ENCODE data around the gene UBE2H.

Gene UBE2H

DNA sequence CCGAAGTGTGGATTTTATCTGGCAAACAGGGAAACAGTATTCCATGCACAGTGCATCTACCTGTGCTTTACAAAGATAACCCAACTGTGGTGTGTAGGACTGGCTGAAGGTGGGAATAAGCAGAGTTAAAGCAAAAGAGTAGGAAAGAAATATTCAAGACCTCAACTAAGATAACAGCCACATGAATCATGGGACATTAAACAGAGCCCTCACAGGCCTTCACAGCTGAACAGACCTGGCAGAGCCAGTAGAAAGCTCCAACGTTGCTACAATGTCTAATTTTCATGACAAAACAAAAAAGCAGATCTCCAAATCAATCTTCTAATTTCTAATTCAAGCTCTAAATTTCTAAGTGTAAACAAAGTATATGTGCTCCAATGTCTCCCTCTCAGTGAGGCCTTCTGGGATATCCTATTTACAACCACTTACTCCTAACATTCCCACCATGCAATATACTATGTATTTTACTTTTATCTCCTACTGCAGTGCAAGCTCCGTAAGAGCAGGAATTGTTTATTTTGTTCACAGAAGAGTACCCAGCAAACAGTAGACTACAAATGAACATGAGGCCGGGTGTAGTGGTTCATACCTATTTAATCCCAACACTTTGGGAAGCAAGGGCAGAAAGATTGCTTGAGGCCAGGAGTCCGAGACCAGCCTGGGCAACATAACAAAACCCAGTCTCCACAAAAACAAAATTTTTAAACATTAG is 63.5 kb downstream of the UBE2H start:
- H3K4me3 ChIP-seq (ENCODE audit: control insufficient read depth, low read depth, low read length): no peak overlapping the region
- TF ChIP-seq, protein P1, sequence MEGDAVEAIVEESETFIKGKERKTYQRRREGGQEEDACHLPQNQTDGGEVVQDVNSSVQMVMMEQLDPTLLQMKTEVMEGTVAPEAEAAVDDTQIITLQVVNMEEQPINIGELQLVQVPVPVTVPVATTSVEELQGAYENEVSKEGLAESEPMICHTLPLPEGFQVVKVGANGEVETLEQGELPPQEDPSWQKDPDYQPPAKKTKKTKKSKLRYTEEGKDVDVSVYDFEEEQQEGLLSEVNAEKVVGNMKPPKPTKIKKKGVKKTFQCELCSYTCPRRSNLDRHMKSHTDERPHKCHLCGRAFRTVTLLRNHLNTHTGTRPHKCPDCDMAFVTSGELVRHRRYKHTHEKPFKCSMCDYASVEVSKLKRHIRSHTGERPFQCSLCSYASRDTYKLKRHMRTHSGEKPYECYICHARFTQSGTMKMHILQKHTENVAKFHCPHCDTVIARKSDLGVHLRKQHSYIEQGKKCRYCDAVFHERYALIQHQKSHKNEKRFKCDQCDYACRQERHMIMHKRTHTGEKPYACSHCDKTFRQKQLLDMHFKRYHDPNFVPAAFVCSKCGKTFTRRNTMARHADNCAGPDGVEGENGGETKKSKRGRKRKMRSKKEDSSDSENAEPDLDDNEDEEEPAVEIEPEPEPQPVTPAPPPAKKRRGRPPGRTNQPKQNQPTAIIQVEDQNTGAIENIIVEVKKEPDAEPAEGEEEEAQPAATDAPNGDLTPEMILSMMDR (conservative IDR thresholded peaks at IDR 0.05; ENCODE audit: control insufficient read depth, insufficient read depth, low read depth, low read length): no peak
- DNase-seq (ENCODE audit: low read depth): no peak

DNA sequence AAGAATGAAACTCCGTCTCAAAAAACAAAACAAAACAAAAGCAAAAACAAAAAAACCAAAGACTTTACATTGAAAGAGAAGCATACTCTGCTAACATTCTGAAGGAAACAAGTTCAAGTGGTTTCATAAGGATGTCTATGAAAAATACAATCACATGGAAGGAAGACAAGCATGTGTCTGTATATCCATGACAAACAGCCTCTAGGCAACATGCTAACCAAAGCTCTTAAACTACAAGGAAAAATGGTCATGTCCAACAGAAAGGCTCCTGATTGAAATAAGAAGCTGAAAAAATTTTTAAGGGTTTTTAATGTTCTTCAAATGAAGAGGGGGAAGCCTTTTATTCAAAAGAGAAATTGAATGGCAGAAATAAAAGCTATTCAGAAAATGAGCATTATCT is 64.9 kb downstream of the UBE2H start:
- no peak for DNase-seq (ENCODE audit: low read depth)
- TF ChIP-seq, protein P1 (conservative IDR thresholded peaks at IDR 0.05; ENCODE audit: control insufficient read depth, insufficient read depth, low read depth, low read length): no peak
- no peak overlapping the region for H3K4me3 ChIP-seq (ENCODE audit: control insufficient read depth, low read depth, low read length)

DNA sequence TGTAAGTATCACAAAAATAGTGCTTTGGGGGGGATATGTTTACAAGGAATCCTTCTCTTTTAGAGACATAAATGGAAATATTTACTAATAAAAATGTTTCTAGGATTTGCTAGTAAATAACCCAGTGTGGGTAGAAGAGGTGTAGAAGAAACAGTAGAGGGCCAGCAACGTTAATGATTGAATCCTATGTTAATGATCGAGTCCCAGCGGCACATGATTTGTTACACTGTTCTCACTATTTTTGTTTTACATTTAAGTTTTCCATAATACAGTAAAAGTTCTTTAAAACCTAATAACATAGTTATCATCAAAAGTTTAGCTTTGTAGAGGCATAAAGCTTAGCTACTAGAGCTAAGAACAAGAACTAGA is 66.0 kb downstream of the UBE2H start:
- TF ChIP-seq, protein P1 (conservative IDR thresholded peaks at IDR 0.05; ENCODE audit: control insufficient read depth, insufficient read depth, low read depth, low read length): no peak
- no peak for DNase-seq (ENCODE audit: low read depth)
- H3K4me3 ChIP-seq (ENCODE audit: control insufficient read depth, low read depth, low read length): no peak overlapping the region

DNA sequence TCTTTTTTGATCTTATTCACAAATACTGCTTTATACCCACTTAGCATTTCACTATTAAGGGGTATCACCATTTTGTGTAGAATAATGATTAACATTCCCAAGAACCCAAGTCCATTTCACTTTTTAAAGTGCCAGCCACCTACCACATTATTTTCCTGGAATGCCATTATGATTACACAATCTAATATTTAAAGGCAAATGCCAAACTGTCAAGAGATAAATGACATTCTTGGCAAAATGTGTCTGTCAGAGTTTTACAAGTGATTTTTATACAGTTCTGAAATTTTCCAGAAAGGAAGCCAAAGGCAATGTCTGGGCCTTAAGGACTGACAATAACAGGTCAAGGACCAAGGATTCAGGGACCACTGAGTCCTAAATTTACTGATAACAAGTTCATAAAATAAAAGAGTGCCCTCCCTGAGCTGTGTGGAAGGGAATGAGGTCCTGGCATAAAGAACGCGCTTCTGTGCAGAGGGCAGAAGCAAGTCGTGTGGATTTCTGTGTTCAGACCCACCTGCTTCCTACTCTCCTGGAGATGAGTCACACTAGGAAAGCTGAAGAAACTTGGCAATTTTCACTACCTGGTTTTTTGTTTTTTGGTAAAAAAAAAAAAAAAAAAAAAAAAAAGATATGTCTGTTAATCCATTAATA is 66.5 kb downstream of the UBE2H start:
- no peak for DNase-seq (ENCODE audit: low read depth)
- no peak overlapping the region for H3K4me3 ChIP-seq (ENCODE audit: control insufficient read depth, low read depth, low read length)
- TF ChIP-seq, protein P1 (conservative IDR thresholded peaks at IDR 0.05; ENCODE audit: control insufficient read depth, insufficient read depth, low read depth, low read length): no peak

DNA sequence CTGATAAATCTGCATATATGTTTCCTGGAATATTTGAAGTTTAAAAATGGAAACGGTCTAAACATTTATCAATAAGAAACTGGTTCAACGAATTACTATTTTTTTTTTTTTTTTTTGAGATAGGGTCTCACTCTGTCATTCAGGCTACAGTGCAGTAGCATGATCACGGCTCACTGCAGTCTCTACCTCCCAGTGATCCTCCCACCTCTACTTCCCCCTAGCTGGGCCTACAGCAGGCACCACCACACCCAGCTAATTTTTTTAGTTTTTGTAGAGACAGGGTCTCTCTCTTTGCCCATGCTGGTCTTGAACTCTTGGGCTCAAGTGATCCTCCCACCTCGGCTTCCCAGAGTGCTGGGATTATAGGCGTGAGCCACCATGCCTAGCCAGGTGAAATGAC is 68.3 kb downstream of the UBE2H start:
- DNase-seq (ENCODE audit: low read depth): no peak
- TF ChIP-seq, protein P1 (conservative IDR thresholded peaks at IDR 0.05; ENCODE audit: control insufficient read depth, insufficient read depth, low read depth, low read length): no peak
- H3K4me3 ChIP-seq (ENCODE audit: control insufficient read depth, low read depth, low read length): no peak overlapping the region

DNA sequence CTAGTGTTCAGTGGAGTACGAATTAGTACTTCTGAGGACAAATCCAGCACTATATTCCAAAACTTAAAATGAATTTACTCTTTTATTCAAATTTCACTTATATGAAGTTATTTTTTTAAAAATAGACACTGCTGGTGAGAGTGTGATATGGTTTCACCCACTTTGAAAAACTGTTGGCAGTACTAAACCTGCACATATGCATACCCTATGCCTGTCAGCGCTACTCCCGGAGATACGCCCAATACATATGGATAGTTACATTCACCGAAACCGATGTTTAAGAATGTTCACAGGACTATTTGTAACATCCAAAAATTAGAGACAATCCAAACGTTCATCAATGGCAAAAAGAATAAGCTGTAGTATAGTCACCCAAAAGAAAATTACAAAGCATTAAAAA is 69.6 kb downstream of the UBE2H start:
- no peak overlapping the region for H3K4me3 ChIP-seq (ENCODE audit: control insufficient read depth, low read depth, low read length)
- TF ChIP-seq, protein P1 (conservative IDR thresholded peaks at IDR 0.05; ENCODE audit: control insufficient read depth, insufficient read depth, low read depth, low read length): no peak
- DNase-seq (ENCODE audit: low read depth): no peak

All from fibroblast of mammary gland (primary cell).